Glutamatergic neuron (in vitro differentiated cells): Measurements from ENCODE around the gene CASK. TPM values are rescaled to one million over a fixed set of nuclear protein-coding genes. Genes with fewer than 3 reads are reported as not detected.

ENCODE experiments used
- DNase-seq: peaks from one replicate; pipeline ENCODE4 v3.0.0; 2022
- H3K27ac Mint-ChIP-seq: one replicate; pipeline ENCODE4 v1.8.0; 2020; ENCODE audit warnings: mild to moderate bottlenecking, mixed read lengths, inconsistent platforms; ENCODE audit not compliant: unreplicated experiment
- H3K27me3 Mint-ChIP-seq: one replicate; pipeline ENCODE4 v1.8.0; 2020; ENCODE audit warnings: mild to moderate bottlenecking, moderate library complexity, mixed read lengths, inconsistent platforms; ENCODE audit not compliant: unreplicated experiment
- H3K36me3 Mint-ChIP-seq: one replicate; pipeline ENCODE4 v1.8.0; 2020; ENCODE audit warnings: mild to moderate bottlenecking, mixed read lengths, inconsistent platforms; ENCODE audit not compliant: unreplicated experiment
- H3K4me1 Mint-ChIP-seq: one replicate; pipeline ENCODE4 v1.8.0; 2020; ENCODE audit warnings: mild to moderate bottlenecking, low read depth, mixed read lengths, inconsistent platforms; ENCODE audit not compliant: unreplicated experiment
- H3K4me3 Mint-ChIP-seq: one replicate; pipeline ENCODE4 v1.8.0; 2020; ENCODE audit warnings: mild to moderate bottlenecking, mixed read lengths, inconsistent platforms; ENCODE audit not compliant: unreplicated experiment
- H3K9me3 Mint-ChIP-seq: one replicate; pipeline ENCODE4 v1.8.0; 2020; ENCODE audit warnings: mild to moderate bottlenecking, moderate library complexity, mixed read lengths, inconsistent platforms; ENCODE audit not compliant: unreplicated experiment
- total RNA-seq: library from RNA; stranded (reverse); fragmentation: NEBNext Ultra II Directional; extraction: Animal tissue kit (Norgen Biotek cat#: 25700); gene quantifications from one replicate; pipeline ENCODE4 v1.2.1, GENCODE V29; 2021; ENCODE audit not compliant: unreplicated experiment
- TF ChIP-seq, protein P1 (sequence below): fragments of 200-600 bp; sonication (generic); IDR thresholded peaks from one replicate; pipeline ENCODE4 v1.5.0; 2021; ENCODE audit not compliant: partially characterized antibody, unreplicated experiment

Gene CASK
- total RNA-seq, 1 donor from 2014 or later, result 173 TPM

DNA sequence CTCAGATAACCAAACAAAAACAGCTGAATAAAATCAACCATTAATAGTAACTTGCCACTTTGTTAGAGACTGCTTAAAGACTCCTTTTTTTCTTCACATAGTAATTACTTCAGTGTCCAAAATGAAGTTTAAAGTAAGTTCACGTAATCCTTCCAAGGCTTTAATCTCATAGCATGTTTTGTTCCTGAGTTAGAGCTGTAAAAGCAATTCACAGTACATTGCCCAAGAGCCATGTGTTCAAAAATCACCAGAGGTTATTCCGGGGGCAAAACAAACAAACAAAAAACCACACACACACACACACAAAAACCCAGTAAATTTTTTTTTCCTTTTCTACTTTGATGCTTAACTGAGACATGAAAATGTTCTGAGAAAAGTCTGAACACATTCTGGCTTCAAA, 193.3 kb downstream of the CASK start:
- H3K4me1 Mint-ChIP-seq, result peaks cover 3% of the 10 kb centered on the region
- H3K36me3 Mint-ChIP-seq, result no peaks in the 10 kb centered on the region
- no peaks in the 10 kb centered on the region for H3K27me3 Mint-ChIP-seq
- H3K9me3 Mint-ChIP-seq, result no peaks in the 10 kb centered on the region
- H3K4me3 Mint-ChIP-seq, result no peak overlapping the region
- DNase-seq, result no peak
- TF ChIP-seq, protein P1, sequence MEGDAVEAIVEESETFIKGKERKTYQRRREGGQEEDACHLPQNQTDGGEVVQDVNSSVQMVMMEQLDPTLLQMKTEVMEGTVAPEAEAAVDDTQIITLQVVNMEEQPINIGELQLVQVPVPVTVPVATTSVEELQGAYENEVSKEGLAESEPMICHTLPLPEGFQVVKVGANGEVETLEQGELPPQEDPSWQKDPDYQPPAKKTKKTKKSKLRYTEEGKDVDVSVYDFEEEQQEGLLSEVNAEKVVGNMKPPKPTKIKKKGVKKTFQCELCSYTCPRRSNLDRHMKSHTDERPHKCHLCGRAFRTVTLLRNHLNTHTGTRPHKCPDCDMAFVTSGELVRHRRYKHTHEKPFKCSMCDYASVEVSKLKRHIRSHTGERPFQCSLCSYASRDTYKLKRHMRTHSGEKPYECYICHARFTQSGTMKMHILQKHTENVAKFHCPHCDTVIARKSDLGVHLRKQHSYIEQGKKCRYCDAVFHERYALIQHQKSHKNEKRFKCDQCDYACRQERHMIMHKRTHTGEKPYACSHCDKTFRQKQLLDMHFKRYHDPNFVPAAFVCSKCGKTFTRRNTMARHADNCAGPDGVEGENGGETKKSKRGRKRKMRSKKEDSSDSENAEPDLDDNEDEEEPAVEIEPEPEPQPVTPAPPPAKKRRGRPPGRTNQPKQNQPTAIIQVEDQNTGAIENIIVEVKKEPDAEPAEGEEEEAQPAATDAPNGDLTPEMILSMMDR, result no peak
- H3K27ac Mint-ChIP-seq, result no peak overlapping the region

DNA sequence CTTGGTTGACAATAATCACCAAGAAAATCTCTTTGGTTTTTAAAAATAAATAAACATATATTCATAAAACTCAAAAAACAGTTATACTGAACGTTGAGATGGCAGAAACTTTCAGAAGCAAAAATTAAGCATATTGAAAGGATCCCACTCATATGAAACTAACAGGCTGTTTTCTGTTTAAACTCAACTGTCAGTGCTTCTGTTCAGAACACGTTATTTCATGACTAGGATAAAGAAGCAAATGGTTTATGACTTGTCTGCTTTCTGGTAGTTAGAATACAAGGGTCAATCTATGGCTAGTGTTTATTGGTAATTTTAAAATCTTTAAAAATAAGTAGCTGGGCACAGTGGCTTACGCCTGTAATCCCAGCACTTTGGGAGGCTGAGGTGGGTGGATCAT, 195.2 kb downstream of the CASK start:
- DNase-seq, result no peak
- Mint-ChIP-seq H3K4me3 (no peak overlapping the region), H3K36me3 (no peaks in the 10 kb centered on the region), H3K9me3 (no peaks in the 10 kb centered on the region), H3K27ac (no peak overlapping the region), H3K4me1 (no peaks in the 10 kb centered on the region), H3K27me3 (no peaks in the 10 kb centered on the region)
- TF ChIP-seq, protein P1, result no peak

DNA sequence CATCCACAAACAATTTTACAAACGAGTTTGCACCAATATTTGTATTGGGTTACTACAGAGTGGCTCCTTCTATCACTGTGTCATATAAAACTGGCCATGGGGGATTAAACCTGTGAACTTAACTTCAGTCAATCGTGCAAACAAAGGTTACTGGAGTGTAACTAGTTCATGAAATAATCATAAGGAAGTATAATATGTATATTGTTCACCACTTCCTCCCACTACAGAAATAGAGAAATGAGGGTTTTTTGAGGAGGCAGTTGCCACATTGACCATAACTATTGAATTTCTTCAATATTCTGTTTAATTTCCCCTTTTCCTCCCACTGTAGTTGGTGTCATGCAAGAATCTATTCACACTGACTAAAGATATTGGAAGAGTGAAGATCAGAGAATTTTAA, 199.5 kb downstream of the CASK start, which contains the start of gene GPR82:
Gene GPR82, plus strand, starts transcription at position 356 of the 400 bp plus-strand sequence. CDS start 2,846 bp downstream, outside the sequence.
- no peak for DNase-seq
- Mint-ChIP-seq H3K27me3 (peaks cover 2% of the 10 kb centered on the region), H3K27ac (no peak within 1 kb of the TSS), H3K4me1 (no peaks in the 10 kb centered on the region), H3K9me3 (peaks cover 2% of the 10 kb centered on the region), H3K36me3 (no peaks in the 10 kb centered on the region), H3K4me3 (no peak within 1 kb of the TSS)
- TF ChIP-seq, protein P1, result no peak

DNA sequence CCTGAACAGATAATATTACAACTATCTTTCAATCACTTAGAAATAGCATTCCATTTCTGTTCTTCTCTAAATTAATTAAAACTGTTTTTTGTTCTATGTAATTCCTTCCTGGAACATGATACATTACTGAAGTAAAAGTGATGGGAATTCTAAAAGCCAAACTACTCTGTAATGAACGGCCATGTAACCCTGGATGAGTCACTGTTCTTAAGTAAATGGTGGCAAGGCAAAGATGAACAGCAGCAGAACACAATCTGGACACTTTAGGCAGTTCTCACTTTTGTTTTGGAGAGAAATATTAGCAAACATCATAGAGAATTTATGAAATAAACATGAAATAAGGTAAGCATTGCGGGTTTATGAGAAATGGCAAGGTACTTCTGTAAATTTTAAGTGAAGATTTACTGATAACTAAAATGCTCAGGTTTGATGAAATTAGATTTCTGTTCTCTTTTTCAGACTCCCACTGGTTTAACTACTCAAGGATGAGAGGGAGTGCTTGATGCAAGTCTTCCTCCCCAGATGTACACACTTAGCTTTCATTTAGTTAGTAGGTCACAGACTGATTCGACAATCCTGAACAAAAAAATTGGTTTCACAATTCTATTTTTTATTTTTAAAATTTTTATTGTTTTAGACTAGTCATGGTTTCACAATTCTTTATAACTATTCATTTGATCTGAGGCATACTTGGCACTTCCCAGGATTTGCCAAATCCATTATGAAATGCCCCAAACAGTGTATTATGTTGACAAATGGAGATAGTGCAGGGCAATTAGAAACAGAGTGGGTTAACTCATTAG, 200.3 kb downstream of the CASK start:
- Mint-ChIP-seq H3K27me3 (peaks cover 2% of the 10 kb centered on the region), H3K9me3 (peaks cover 2% of the 10 kb centered on the region), H3K4me1 (no peaks in the 10 kb centered on the region), H3K27ac (no peak overlapping the region), H3K36me3 (no peaks in the 10 kb centered on the region), H3K4me3 (no peak overlapping the region)
- TF ChIP-seq, protein P1, result no peak
- DNase-seq, result no peak

DNA sequence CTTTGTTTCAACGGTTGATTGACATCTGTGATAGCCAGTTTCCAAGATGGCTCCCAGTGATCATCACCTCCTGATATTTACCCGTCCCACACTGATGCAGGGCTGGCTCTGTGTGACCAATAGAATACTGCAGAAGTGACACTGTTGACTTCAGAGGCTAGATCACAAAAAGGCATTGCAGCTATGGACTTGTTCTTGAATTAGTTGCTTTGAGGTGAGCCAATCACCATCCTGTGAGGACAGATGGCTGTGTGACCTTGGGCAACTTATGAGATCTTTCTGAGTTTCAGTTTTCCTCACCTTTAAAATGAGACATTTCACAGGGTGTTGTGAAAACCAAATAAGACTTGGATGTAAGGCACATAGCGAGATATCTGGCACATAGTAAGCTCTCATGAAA, 201.1 kb downstream of the CASK start:
- no peaks in the 10 kb centered on the region for H3K36me3 Mint-ChIP-seq
- TF ChIP-seq, protein P1, result no peak

More for the DNA sequence above, 201.1 kb downstream of the CASK start:
- H3K27ac Mint-ChIP-seq, result peak overlapping the region; percentile 11
- H3K9me3 Mint-ChIP-seq, result peaks cover 2% of the 10 kb centered on the region
- no peaks in the 10 kb centered on the region for H3K4me1 Mint-ChIP-seq
- peaks cover 2% of the 10 kb centered on the region for H3K27me3 Mint-ChIP-seq
- no peak overlapping the region for H3K4me3 Mint-ChIP-seq
- no peak for DNase-seq
